Measurements from ENCODE around the gene CNKSR2. TPM values are rescaled to one million over a fixed set of nuclear protein-coding genes. Genes with fewer than 3 reads are reported as not detected.

CNKSR2 gene
- total RNA-seq, 1 experiment from 2014 or later, result 1.5 TPM

GRCh38 chrX:21620234-21620633 is 246.0 kb downstream of the CNKSR2 start:
- Histone ChIP-seq H3K4me1 (ENCODE audit: insufficient read depth, low read length, poor library complexity, severe bottlenecking) (no peaks in the 10 kb centered on the region), H3K9me3 (ENCODE audit: low read depth, low read length, poor library complexity, severe bottlenecking) (no peaks in the 10 kb centered on the region), H3K27me3 (replicated peaks; ENCODE audit: insufficient read depth, low read depth, low read length, poor library complexity) (no peaks in the 10 kb centered on the region), H3K4me3 (ENCODE audit: low read depth, low read length, poor library complexity, severe bottlenecking) (no peak overlapping the region), H3K27ac (ENCODE audit: low read depth, low read length, poor library complexity, severe bottlenecking) (no peak overlapping the region), H3K36me3 (ENCODE audit: insufficient read depth, low read length, poor library complexity, severe bottlenecking) (no peaks in the 10 kb centered on the region)
- DNase-seq (ENCODE audit: low spot score), result no peak
- CTCF ChIA-PET, result no interaction called here
- POLR2A ChIA-PET (ENCODE audit: low non-redundant PET), result no interaction called here
- no TSS peak for BruUV-seq (replicated peaks)
- intact Hi-C loops (cut with micrococcal nuclease; ENCODE audit: unreplicated experiment), result no loop called here
- no peak for TF ChIP-seq EZH2 (IDR thresholded peaks at IDR 0.05; ENCODE audit: borderline replicate concordance, low read depth, low read length, poor library complexity, severe bottlenecking)
- TF ChIP-seq CTCF (conservative IDR thresholded peaks at IDR 0.05; ENCODE audit: low read depth, low read length), result no peak

DNA sequence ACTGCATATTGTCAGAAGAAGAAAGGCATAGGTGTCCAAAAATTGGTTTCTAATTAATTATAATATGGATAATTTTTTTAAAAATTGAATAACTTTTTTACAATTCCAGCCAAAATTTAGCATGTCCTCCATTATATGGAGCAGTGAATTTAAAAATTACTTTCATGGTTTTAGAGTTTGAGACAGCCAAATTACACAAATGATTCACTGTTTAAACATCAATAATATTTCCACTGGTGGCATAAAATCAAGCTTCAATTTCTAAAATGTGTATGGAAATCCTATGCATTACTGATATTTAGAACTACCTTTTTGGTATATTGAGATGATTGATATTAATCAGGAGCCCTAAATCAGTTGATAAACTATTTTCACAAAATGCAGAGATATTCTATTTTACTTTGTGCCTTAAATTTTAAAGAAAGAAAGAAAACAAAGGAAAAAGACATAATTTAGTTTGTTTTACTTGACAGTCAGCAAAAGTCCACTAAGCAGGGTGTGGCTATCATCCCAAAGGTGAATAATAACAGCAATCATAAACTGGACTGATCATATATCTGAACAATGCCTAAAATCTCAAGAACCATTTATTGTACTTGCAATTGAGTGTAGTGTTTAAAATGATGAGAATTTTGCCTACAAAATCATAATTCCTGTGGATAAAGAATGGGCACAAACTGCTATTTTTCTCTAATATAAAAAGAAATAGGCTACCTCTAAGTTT is 249.7 kb downstream of the CNKSR2 start:
- H3K4me1 ChIP-seq (ENCODE audit: insufficient read depth, low read length, poor library complexity, severe bottlenecking), result no peaks in the 10 kb centered on the region
- DNase-seq (ENCODE audit: low spot score), result no peak
- no peak overlapping the region for H3K4me3 ChIP-seq (ENCODE audit: low read depth, low read length, poor library complexity, severe bottlenecking)
- no peaks in the 10 kb centered on the region for H3K9me3 ChIP-seq (ENCODE audit: low read depth, low read length, poor library complexity, severe bottlenecking)
- intact Hi-C loops (cut with micrococcal nuclease; ENCODE audit: unreplicated experiment), result no loop called here
- BruUV-seq (replicated peaks), result no TSS peak
- CTCF ChIA-PET, result no interaction called here
- no peaks in the 10 kb centered on the region for H3K27me3 ChIP-seq (replicated peaks; ENCODE audit: insufficient read depth, low read depth, low read length, poor library complexity)
- POLR2A ChIA-PET (ENCODE audit: low non-redundant PET), result no interaction called here
- TF ChIP-seq EZH2 (IDR thresholded peaks at IDR 0.05; ENCODE audit: borderline replicate concordance, low read depth, low read length, poor library complexity, severe bottlenecking), result no peak
- TF ChIP-seq CTCF (conservative IDR thresholded peaks at IDR 0.05; ENCODE audit: low read depth, low read length), result no peak
- H3K36me3 ChIP-seq (ENCODE audit: insufficient read depth, low read length, poor library complexity, severe bottlenecking), result no peaks in the 10 kb centered on the region
- no peak overlapping the region for H3K27ac ChIP-seq (ENCODE audit: low read depth, low read length, poor library complexity, severe bottlenecking)

- BruUV-seq (replicated peaks), result no TSS peak
- no peaks in the 10 kb centered on the region for H3K27me3 ChIP-seq (replicated peaks; ENCODE audit: insufficient read depth, low read depth, low read length, poor library complexity)
- H3K9me3 ChIP-seq (ENCODE audit: low read depth, low read length, poor library complexity, severe bottlenecking), result no peaks in the 10 kb centered on the region
- TF ChIP-seq EZH2 (IDR thresholded peaks at IDR 0.05; ENCODE audit: borderline replicate concordance, low read depth, low read length, poor library complexity, severe bottlenecking), result no peak
- no peak for TF ChIP-seq CTCF (conservative IDR thresholded peaks at IDR 0.05; ENCODE audit: low read depth, low read length)
- intact Hi-C loops (cut with micrococcal nuclease; ENCODE audit: unreplicated experiment), result no loop called here
- H3K27ac ChIP-seq (ENCODE audit: low read depth, low read length, poor library complexity, severe bottlenecking), result no peak overlapping the region
- H3K36me3 ChIP-seq (ENCODE audit: insufficient read depth, low read length, poor library complexity, severe bottlenecking), result no peaks in the 10 kb centered on the region
- DNase-seq (ENCODE audit: low spot score), result no peak
- ChIA-PET POLR2A (ENCODE audit: low non-redundant PET) (no interaction called here), CTCF (no interaction called here)
- no peaks in the 10 kb centered on the region for H3K4me1 ChIP-seq (ENCODE audit: insufficient read depth, low read length, poor library complexity, severe bottlenecking)
- H3K4me3 ChIP-seq (ENCODE audit: low read depth, low read length, poor library complexity, severe bottlenecking), result no peak overlapping the region
These were observed 257.8 kb downstream of the CNKSR2 start for GRCh38 chrX:21632027-21632426.

Data from A673 (cell line).